ENCODE results near the gene IDH2.
"Not testable (repeated sequence)": the region's sequence is repeated elsewhere in the genome, so short reads cannot be mapped to it uniquely, and the experiment has no call there.

Gene IDH2

GRCh38 chr15:90101969-90102890 is at the start of gene IDH2:
TSS of gene IDH2 (minus strand) at chr15:90102468. CDS start at chr15:90102390, 78 bp downstream.
- peak; percentile 76 for DNase-seq

GRCh38 chr15:90150551-90150950 is 48.3 kb upstream of the IDH2 start:
- not testable (repeated sequence) for DNase-seq

DNA sequence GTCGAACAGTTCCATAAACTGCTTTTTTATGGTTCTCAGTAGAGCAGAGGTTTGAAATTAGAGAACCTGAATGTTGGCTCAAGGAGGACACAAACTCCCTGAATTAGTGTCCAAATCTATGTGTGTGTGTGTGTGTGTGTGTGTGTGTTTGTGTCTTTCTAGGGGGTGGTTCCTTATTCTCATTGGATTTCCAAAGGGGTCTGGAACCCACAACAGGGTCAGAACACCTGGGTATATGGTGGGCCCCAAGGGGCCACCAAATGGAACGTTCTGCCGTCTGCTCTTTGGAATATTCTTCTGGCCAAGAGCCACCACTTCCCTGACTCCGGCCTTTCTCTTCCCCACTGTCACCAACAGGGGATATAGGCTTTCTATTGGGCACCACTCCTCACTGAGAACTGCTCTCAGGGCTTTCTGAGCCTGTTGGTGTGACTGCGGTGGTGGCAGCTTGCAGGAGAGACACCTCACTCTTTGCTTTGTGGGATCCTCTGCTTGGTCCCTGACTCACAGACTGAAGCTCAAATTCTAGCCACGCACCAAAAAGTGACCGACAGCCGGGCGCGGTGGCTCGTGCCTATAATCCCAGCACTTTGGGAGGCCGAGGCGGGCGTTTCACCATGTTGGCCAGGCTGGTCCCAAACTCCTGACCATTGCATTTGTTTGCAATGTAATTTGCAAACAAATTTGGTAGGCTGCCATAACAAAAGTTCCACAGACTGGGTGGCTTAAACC is 47.5 kb upstream of the IDH2 start:
- DNase-seq, result no peak

DNA sequence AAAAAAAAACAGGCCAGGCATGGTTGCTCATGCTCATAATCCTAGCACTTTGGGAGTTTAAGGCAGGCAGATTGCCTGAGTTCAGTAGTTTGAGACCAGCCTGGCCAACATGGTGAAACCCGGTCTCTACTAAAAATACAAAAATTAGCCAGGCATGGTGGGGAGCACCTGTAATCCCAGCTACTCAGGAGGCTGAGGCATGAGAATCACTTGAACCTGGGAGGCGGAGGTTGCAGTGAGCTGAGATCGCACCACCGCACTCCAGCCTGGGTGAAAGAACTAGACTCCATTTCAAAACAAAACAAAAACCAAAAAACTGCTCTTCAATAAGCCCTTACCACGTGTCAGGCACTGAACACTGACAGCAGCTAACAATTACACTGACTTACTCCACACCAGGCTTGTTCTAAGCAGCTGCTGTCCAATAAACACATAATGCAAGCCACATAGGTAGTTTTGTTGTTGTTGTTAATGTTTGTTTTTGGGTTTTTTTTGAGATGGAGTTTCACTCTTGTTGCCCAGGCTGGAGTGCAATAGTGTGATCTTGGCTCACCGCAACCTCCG is 44.0 kb upstream of the IDH2 start:
- DNase-seq, result not testable (repeated sequence)

DNA sequence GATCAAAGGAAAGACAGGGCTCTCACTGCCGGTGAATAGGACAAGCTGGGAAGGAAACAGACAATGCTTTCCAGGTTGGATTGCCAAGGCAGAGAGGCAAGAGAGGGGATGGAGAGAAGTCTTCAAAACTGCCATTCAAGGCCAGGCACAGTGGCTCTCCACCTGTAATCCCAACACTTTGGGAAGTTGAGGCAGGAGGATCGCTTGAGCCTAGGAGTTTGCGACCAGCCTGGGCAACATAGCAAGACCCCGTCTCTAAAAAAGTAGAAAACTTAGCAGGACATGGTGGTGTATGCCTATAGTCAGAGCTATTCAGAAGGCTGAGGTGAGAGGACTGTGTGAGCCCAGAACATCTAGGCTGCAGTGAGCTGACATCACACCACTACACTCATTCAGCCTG is 43.5 kb upstream of the IDH2 start:
- DNase-seq, result no peak

GRCh38 chr15:90145259-90145658 is 43.0 kb upstream of the IDH2 start:
- no peak for DNase-seq

DNA sequence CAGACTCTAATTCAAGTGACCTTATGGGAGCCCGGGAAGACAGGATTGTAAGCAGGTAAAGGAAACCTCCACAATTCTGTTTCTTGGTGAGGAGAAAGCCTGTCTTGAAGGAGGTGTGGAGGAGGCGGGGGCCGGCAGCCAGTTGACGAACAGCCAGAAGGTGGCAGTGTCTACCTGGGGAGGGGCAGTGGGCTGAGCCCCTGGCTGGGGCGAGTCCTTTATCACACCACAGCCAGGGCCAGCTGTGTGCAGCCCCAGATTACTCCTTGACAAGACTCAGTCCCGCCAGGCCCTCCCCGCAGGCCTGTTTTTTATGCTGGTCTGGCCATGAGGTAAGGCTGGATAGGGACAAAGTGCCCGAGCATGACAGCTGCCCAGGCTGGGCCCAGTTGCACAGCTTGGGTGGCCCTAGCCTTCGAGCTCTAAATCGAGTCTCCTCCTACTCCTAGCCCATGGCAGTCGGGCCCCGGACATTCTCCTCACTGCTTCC is 40.9 kb upstream of the IDH2 start:
- DNase-seq, result peak; percentile 6

DNA sequence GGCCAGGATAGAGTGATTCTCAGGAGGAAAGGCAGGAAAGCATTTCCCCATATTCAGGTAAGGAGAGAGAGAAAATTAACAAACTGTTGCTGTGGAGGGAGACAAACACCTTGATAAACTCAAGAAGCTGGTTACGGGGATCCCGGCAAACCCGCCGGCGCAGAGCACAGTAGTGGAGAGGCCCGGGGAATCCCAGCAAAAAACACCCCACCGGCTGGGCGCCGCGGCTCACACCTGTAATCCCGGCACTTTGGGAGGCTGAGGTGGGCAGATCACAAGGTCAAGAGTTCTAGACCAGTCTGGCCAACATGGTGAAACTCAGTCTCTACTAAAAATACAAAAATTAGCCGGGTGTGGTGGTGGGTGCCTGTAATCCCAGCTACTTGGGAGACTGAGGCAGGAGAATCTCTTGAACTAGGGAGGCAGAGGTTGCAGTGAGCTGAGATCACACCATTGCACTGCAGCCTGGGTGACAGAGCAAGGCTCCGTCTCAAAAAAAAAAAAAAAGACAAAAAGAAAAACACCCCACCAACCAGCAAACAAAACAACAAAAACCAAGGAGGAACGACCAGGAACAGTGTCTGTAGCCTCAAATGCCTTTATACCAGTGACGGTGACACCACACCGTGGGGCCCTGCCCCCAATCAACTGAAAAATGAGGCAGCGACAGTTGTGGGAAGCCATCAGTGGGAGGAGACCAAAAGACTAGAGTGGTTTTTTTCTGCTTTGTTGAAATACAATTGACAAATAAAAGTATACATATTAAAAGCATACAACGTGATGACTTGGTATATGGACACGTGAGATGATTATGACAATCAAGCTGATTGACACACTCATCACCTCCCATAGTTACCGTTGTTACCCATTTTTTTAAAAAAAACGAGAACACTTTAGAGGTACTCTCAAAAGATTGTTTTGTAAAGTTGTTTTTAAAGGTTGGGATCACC is 40.2 kb upstream of the IDH2 start:
- no peak for DNase-seq

GRCh38 chr15:90141646-90142045 is 39.4 kb upstream of the IDH2 start:
- peak; percentile 27 for DNase-seq

- not testable (repeated sequence) for DNase-seq
Measured at GRCh38 chr15:90139549-90139948, 37.3 kb upstream of the IDH2 start.

DNA sequence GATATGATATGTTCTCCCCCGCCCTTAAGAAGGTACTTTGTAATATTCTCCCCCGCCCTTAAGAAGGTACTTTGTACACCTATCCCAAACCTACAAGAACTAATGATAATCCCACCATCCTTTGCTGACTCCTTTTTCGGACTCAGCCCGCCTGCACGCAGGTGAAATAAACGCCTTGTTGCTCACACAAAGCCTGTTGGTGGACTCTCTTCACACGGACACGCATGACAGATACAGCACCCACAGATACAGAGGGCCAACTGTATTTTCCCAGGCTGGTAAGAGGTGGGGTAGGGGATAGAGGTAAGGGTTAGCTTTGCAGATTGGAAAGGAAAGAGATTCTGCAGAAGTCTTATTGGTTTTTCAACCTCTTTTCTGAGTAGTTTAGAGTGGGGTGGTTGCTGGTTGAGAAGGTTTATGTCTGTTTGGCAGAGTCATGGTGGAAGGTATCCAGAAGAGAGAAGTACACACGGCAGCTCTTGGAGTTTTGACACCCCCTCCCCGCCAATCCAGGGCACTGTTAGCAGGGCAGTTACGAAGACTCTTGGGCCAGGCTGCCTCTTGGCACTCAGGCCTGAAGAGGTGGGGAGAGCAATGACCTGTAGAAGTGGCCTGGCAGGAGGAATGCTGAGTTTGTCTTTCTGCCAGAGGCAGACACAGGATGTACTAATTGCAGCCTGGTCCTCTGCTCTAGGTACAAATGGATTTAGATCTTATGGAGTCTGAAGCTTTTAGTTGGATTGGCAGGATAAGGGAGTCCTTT is 36.0 kb upstream of the IDH2 start:
- no peak for DNase-seq

DNA sequence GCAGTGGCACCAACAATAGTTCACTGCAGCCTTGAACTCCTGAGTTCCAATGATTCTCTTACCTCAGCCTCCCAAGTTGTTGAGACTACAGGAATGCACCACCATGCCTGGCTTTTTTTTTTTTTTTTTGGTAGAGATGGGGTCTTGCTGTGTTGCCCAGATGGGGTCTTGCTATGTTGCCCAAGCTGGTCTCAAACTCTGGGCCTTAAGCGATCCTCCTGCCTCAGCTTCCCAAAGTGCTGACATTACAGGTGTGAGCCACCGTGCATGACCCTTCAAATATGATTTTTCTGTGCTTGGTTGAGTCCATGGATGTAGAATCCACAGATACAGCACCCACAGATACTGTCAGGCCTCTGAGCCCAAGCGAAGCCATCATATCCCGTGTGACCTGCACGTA is 30.2 kb upstream of the IDH2 start:
- DNase-seq, result no peak

GRCh38 chr15:90131848-90132247 is 29.6 kb upstream of the IDH2 start:
- DNase-seq, result no peak

- DNase-seq, result no peak
Measured at GRCh38 chr15:90130291-90130690, 28.0 kb upstream of the IDH2 start.

GRCh38 chr15:90126596-90127435 is 24.5 kb upstream of the IDH2 start:
- DNase-seq, result no peak

- no peak for DNase-seq
Measured at GRCh38 chr15:90126022-90126421, 23.8 kb upstream of the IDH2 start.

- DNase-seq, result no peak
Measured at GRCh38 chr15:90124507-90124906, 22.2 kb upstream of the IDH2 start.

GRCh38 chr15:90121086-90121485 is 18.8 kb upstream of the IDH2 start:
- DNase-seq, result no peak

DNA sequence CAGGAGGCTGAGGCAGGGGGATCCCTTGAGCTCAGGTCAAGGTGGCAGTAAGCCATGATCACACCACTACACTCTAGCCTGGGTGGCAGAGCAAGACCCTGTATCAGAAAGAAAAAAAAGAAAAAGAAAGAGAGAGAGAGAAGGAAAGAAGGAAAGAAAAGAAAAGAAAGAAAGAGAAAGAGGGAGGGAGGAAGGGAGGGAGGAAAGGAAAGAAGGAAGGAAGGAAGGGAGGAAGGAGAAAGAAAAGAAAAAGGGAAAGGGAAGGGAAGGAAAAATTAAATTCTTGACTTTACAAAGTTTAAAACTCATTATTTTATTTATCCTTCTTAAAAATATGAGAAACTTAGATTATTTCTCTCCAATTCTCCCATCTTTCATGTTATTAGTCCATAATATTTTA is 17.1 kb upstream of the IDH2 start:
- DNase-seq, result no peak

DNA sequence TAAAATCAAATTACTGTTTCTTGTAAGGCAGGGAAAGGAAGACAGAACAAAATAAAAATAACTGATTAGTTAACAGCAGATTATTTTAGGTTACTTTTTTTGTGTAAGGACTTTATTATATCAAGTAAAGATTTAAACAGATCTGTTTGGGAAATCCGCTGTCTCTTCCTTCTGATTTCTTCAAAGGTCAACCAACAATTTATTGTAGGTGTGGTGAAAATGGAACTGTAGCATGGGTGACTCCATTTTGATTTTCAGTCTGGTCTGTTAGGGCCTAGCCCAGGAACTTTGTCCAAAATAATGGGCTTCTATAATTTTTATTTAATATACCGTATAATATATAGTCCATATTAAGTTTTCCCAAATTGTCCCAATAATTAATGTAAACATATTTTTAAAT is 13.5 kb upstream of the IDH2 start:
- DNase-seq, result no peak

DNA sequence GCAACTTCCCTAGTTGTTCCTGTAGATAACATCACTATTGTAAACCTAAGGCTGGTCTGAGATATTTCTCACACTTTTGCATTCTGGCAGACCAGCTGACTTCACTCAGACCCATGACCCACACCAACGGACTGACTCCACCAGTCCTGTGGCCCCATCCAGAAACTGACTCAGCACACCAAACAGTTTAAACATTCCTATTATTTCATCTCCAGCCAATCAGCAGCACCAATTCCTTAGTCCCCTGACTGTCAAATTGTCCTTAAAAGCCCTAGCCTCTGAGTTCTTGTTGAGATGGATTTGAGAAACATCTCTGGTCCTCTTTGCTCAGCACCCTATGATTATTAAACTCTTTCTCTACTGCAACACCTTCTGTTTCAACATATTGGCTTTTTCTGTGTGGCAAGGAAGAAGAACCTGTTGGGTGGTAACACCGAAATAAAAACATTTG is 12.2 kb upstream of the IDH2 start:
- no peak for DNase-seq

All from HCEC 1CT (cell line).